Stimulated activated CD4-positive, alpha-beta T cell treated with anti-CD3 and anti-CD28 coated beads, Interleukin-15, amount 100 ng/mL, for 48 hours (primary cell): ENCODE results near the gene MBD3L5.
"Not testable (repeated sequence)": the region's sequence is repeated elsewhere in the genome, so short reads cannot be mapped to it uniquely, and the experiment has no call there.

Source experiments
- DNase-seq, 2 donors: peaks; one replicate each; pipeline ENCODE4 v3.0.0-alpha.2; 2020; ENCODE audit warnings: low read depth in 2 of 2

MBD3L5 gene

GRCh38 chr19:7052896-7053295 is 22.5 kb downstream of the MBD3L5 start:
- not testable (repeated sequence) for DNase-seq

GRCh38 chr19:7054635-7055368 is 24.4 kb downstream of the MBD3L5 start:
- not testable (repeated sequence) for DNase-seq

GRCh38 chr19:7055679-7056078 is 25.3 kb downstream of the MBD3L5 start:
- DNase-seq, result not testable (repeated sequence)

- DNase-seq, result not testable (repeated sequence)
These were observed 26.0 kb downstream of the MBD3L5 start for GRCh38 chr19:7056371-7056770.

GRCh38 chr19:7058576-7058975 is 28.2 kb downstream of the MBD3L5 start, which contains the start of gene MBD3L3:
TSS of gene MBD3L3 (minus strand) at chr19:7058676. CDS start at chr19:7058605, 71 bp downstream.
- not testable (repeated sequence) for DNase-seq

GRCh38 chr19:7059977-7060376 is 29.6 kb downstream of the MBD3L5 start:
- not testable (repeated sequence) for DNase-seq

GRCh38 chr19:7063339-7063738 is 33.0 kb downstream of the MBD3L5 start:
- no peak for DNase-seq

- DNase-seq, result no peak
These were observed 33.5 kb downstream of the MBD3L5 start for GRCh38 chr19:7063764-7064418.

- DNase-seq, result not testable (repeated sequence)
These were observed 36.7 kb downstream of the MBD3L5 start for GRCh38 chr19:7067122-7067521.

- no peak for DNase-seq
These were observed 37.3 kb downstream of the MBD3L5 start for GRCh38 chr19:7067716-7068115.

GRCh38 chr19:7068599-7068998 is 38.2 kb downstream of the MBD3L5 start:
- no peak for DNase-seq

- peak; percentile 96 to 98 for DNase-seq
These were observed 38.9 kb downstream of the MBD3L5 start, which contains the start of gene ZNF557 for GRCh38 chr19:7069042-7069903. TSS of gene ZNF557 (plus strand) at chr19:7069703. CDS start at chr19:7075075, 5,372 bp downstream.

- DNase-seq, result no peak
These were observed 39.5 kb downstream of the MBD3L5 start for GRCh38 chr19:7069904-7070226.

- no peak for DNase-seq
These were observed 42.2 kb downstream of the MBD3L5 start for GRCh38 chr19:7072541-7072940.

- no peak for DNase-seq
These were observed 44.4 kb downstream of the MBD3L5 start for GRCh38 chr19:7074705-7075282.

- DNase-seq, result no peak
These were observed 45.8 kb downstream of the MBD3L5 start for GRCh38 chr19:7076151-7076550.

- DNase-seq, result no peak
These were observed 47.6 kb downstream of the MBD3L5 start for GRCh38 chr19:7078008-7078407.
